Upper lobe of right lung (tissue), 1 donor: ENCODE results near the gene SLC4A1. TPM values are rescaled to one million over a fixed set of nuclear protein-coding genes. Genes with fewer than 3 reads are reported as not detected.

ENCODE experiments used
- ATAC-seq: fragments of 200-7000 bp; cut with Tn5 transposase; one replicate; pipeline ENCODE4 v1.9.1; 2020; ENCODE audit warnings: mild to moderate bottlenecking, moderate library complexity
- DNase-seq: peaks from one replicate; pipeline ENCODE4 v3.0.0-alpha.2; 2020
- H3K27ac ChIP-seq: fragments of 200-600 bp; one replicate; pipeline ENCODE4 v1.8.0; 2022
- H3K27me3 ChIP-seq: fragments of 200-600 bp; one replicate; pipeline ENCODE4 v1.8.0; 2022; ENCODE audit warnings: mild to moderate bottlenecking
- H3K36me3 ChIP-seq: fragments of 200-600 bp; one replicate; pipeline ENCODE4 v1.8.0; 2022
- H3K4me1 ChIP-seq: fragments of 200-600 bp; one replicate; pipeline ENCODE4 v1.8.0; 2022
- H3K4me3 ChIP-seq: fragments of 200-600 bp; one replicate; pipeline ENCODE4 v1.8.0; 2022; ENCODE audit warnings: mild to moderate bottlenecking
- H3K9me3 ChIP-seq: fragments of 200-600 bp; one replicate; pipeline ENCODE4 v1.8.0; 2022
- intact Hi-C: fragments of 100-400 bp; cut with DNase I; formaldehyde crosslinking; loops from one replicate; pipeline ENCODE4 v1.11.0; 2022
- total RNA-seq: library from RNA; stranded (reverse); fragmentation: NEBNext Ultra II Directional; extraction: Animal tissue kit (Norgen Biotek cat#: 25700); gene quantifications from one replicate; pipeline ENCODE4 v1.2.1, GENCODE V29; 2021
- TF ChIP-seq, protein P1 (sequence below): fragments of 200-600 bp; IDR thresholded peaks from one replicate; pipeline ENCODE4 v1.8.0; 2022; ENCODE audit warnings: antibody characterized with exemption
- donor health status: DM: no; HTN: yes; CAD: no; lungs with severe emphysema.

Gene SLC4A1
- total RNA-seq, 1 donor from 2014 or later = 0.43 TPM

GRCh38 chr17:44277976-44278375, 10.0 kb upstream of the SLC4A1 start:
- Histone ChIP-seq H3K4me1 (peaks cover 17% of the 10 kb centered on the region), H3K9me3 (no peaks in the 10 kb centered on the region), H3K36me3 (no peaks in the 10 kb centered on the region), H3K27ac (no peak overlapping the region), H3K27me3 (no peaks in the 10 kb centered on the region), H3K4me3 (no peak overlapping the region)
- intact Hi-C loops = no loop called here
- ATAC-seq = no peak
- DNase-seq = no peak
- TF ChIP-seq, protein P1, sequence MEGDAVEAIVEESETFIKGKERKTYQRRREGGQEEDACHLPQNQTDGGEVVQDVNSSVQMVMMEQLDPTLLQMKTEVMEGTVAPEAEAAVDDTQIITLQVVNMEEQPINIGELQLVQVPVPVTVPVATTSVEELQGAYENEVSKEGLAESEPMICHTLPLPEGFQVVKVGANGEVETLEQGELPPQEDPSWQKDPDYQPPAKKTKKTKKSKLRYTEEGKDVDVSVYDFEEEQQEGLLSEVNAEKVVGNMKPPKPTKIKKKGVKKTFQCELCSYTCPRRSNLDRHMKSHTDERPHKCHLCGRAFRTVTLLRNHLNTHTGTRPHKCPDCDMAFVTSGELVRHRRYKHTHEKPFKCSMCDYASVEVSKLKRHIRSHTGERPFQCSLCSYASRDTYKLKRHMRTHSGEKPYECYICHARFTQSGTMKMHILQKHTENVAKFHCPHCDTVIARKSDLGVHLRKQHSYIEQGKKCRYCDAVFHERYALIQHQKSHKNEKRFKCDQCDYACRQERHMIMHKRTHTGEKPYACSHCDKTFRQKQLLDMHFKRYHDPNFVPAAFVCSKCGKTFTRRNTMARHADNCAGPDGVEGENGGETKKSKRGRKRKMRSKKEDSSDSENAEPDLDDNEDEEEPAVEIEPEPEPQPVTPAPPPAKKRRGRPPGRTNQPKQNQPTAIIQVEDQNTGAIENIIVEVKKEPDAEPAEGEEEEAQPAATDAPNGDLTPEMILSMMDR = no peak

DNA sequence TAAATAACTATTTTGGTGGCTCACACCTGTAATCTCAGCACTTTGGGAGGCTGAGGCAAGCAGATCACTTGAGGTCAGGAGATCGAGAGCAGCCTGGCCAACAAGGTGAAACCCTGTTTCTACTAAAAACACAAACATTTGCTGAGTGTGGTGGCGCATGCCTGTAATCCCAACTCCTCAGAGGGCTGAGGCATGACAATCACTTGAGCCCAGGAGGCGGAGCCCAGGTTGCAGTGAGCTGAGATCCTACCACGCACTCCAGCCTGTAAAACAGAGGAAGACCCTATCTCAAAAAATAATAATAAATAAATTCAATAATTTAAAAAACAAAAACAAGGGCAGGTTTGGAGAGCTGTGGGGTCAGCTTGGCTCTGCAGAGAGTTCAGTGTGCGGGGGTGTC, 5.7 kb upstream of the SLC4A1 start:
- no peak for DNase-seq
- Histone ChIP-seq H3K27ac (no peak overlapping the region), H3K27me3 (no peaks in the 10 kb centered on the region), H3K4me1 (peaks cover 4% of the 10 kb centered on the region), H3K9me3 (no peaks in the 10 kb centered on the region), H3K36me3 (no peaks in the 10 kb centered on the region), H3K4me3 (no peak overlapping the region)
- TF ChIP-seq, protein P1 = no peak
- intact Hi-C loops = no loop called here
- no peak for ATAC-seq

DNA sequence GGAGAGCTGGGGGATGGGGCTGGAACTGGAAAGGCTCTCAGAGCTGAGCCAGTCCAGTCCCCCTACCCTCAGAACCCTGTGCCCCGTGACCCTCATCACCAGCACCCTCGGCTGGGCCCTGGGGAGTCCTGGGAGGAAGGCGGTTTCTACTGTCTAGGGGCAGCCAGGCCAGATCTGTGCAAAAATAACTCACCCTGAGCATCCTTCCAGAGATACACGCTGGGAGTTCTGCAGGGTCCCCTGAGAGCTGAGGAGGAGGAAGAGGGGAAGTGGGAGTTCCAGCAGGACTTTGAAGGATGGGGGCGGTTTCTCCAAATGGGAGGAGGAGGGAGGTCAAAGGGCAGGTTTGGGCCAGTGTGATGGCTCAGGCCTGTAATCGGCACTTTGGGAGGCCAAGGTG, 5.0 kb upstream of the SLC4A1 start:
- DNase-seq (no peak), ATAC-seq (no peak)
- intact Hi-C loops = no loop called here
- TF ChIP-seq, protein P1 = no peak
- H3K4me1 ChIP-seq = peaks cover 4% of the 10 kb centered on the region
- no peak overlapping the region for H3K27ac ChIP-seq
- no peak overlapping the region for H3K4me3 ChIP-seq
- H3K9me3 ChIP-seq = no peaks in the 10 kb centered on the region
- no peaks in the 10 kb centered on the region for H3K36me3 ChIP-seq
- no peaks in the 10 kb centered on the region for H3K27me3 ChIP-seq

DNA sequence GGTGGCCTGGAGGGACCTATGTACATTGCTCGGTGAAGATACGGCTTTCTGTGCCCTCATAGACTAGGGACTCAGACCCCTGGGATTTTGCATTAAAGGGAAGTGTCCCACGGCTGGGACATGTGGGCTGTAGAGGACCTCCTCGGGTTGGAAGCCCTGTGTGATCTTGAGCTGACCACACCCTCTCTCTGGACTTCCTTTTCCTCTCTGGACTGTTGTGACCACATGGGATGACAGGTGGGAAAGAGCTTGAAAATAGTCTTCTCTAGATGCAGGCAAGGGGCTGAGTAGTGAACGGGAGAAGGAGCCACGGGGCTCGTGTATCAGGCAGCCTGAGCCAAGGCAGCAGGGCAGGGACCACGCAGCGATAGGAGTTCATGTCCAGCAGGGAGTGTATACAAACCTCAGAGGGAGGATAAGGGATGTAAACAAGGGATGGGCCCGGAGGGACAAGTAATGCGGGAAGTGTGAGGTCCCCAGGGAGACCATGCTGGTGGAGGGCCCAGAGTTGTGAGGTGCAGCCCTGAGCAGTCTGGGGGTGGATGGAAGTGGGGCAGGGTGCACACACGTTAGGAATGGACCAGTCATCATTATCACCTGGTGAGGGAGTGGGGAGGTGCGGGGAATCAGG, 4.5 kb upstream of the SLC4A1 start:
- TF ChIP-seq, protein P1 = no peak
- intact Hi-C loops = no loop called here
- H3K9me3 ChIP-seq = no peaks in the 10 kb centered on the region
- H3K27me3 ChIP-seq = no peaks in the 10 kb centered on the region
- no peaks in the 10 kb centered on the region for H3K36me3 ChIP-seq
- peaks cover 4% of the 10 kb centered on the region for H3K4me1 ChIP-seq
- peak; percentile 63 for ATAC-seq
- no peak overlapping the region for H3K4me3 ChIP-seq
- no peak for DNase-seq
- H3K27ac ChIP-seq = no peak overlapping the region

DNA sequence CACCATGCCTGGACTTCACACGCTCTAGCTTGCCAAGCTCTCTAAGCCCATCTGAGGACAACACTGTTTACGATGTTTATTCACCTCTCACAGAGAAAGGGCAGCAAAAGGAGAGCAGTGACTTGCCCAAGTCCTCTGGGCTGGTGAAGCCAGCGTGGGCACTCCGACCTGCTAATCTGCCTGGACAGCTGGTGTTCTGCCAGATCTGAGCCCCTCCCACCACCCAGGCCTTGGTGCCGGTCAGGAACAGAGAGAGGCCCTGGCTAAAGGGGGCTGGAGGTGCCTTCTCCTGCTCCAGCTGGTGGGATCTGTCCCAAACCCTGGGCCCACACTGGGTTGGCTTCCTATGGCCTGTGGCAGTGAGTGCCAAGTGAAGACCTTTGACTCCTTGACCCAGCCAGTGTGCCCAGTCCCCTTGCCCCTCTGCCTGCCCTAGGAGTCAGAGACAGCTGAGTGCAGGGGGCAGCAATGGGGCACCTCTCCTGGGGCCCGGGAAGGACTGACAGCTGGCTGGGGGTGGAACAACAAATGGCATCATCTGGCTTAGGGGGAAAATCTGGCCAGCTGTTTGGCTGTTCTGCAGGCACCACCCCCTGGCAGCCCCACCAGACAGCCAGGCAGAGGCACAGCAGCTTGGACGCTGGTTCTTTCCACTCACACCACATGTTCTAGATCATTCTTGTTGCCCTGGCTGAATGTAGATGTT, 1.8 kb upstream of the SLC4A1 start:
- Histone ChIP-seq H3K36me3 (no peaks in the 10 kb centered on the region), H3K27me3 (no peaks in the 10 kb centered on the region), H3K9me3 (no peaks in the 10 kb centered on the region)

More for the DNA sequence above, 1.8 kb upstream of the SLC4A1 start:
- H3K27ac ChIP-seq = no peak overlapping the region
- no peak for DNase-seq
- H3K4me1 ChIP-seq = peaks cover 4% of the 10 kb centered on the region
- no peak overlapping the region for H3K4me3 ChIP-seq
- intact Hi-C loops = no loop called here
- no peak for ATAC-seq
- TF ChIP-seq, protein P1 = no peak
